Vagina (tissue), 2 donors: ENCODE results near the gene DNAJB4.

Source experiments
- POLR2A ChIP-seq, 2 donors: fragments of 450-650 bp; IDR thresholded peaks; one replicate each; pipeline ENCODE4 v1.6.1; 2017; ENCODE audit warnings: antibody characterized with exemption in 2 of 2, mild to moderate bottlenecking in 2 of 2, moderate library complexity in 2 of 2
- TF ChIP-seq, protein P1 (sequence below), 3 experiments: fragments of 450-650 bp in 2 of 3; fragments of 200-600 bp in 1 of 3; sonication (generic) in 1 of 3; IDR thresholded peaks; one replicate each; pipeline ENCODE4 v1.5.1; 2017 to 2019; ENCODE audit warnings: antibody characterized with exemption in 3 of 3, mild to moderate bottlenecking in 2 of 3, moderate library complexity in 2 of 3

DNA sequence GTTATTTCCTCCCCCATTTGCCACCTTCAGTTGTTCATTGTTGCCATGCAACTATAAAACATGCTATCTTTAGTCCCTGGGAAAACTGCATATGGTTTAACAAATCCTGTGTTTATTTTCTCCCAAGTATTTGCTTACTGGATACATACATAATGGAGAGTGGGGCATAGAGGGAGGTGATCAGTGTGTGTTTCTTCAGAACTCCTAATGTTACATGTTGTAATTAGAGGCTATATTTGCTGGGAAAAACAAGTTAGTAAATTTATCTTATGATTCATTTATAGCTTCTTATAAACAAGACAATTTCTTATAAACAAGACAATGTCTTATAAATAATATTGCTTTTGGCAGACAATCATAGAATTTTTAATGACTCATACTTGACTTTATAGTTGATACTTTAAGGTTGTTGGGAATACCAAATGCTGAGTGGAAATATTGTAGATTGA lies 33.8 kb downstream of the DNAJB4 start:
- TF ChIP-seq, protein P1, sequence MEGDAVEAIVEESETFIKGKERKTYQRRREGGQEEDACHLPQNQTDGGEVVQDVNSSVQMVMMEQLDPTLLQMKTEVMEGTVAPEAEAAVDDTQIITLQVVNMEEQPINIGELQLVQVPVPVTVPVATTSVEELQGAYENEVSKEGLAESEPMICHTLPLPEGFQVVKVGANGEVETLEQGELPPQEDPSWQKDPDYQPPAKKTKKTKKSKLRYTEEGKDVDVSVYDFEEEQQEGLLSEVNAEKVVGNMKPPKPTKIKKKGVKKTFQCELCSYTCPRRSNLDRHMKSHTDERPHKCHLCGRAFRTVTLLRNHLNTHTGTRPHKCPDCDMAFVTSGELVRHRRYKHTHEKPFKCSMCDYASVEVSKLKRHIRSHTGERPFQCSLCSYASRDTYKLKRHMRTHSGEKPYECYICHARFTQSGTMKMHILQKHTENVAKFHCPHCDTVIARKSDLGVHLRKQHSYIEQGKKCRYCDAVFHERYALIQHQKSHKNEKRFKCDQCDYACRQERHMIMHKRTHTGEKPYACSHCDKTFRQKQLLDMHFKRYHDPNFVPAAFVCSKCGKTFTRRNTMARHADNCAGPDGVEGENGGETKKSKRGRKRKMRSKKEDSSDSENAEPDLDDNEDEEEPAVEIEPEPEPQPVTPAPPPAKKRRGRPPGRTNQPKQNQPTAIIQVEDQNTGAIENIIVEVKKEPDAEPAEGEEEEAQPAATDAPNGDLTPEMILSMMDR (IDR thresholded peaks at IDR 0.05) = no peak
- TF ChIP-seq POLR2A (IDR thresholded peaks at IDR 0.05) = no peak
